ENCODE results near the gene CCDC30. TPM values are rescaled to one million over a fixed set of nuclear protein-coding genes. Genes with fewer than 3 reads are reported as not detected.

The CCDC30 gene
- total and polyA plus RNA-seq, 9 of the 15 experiments (the other 6 are each of a cell fraction or from before 2014, with no cell fraction given) = 0.05 to 0.91 (median 0.24) TPM

GRCh38 chr1:42660907-42661500 lies 197.9 kb downstream of the CCDC30 start (continued):
- no peak for TF ChIP-seq ETV6 (IDR thresholded peaks at IDR 0.05; ENCODE audit: borderline replicate concordance in 1 of 2, low read depth in 2 of 2, low read length in 1 of 2)
- TF ChIP-seq ETV6 (CRISPR knock-in tag; IDR thresholded peaks at IDR 0.05; ENCODE audit: borderline replicate concordance) = no peak
- TF ChIP-seq XRCC3 (IDR thresholded peaks at IDR 0.05) = no peak
- no peak for TF ChIP-seq THRB (CRISPR knock-in tag; conservative IDR thresholded peaks at IDR 0.05)

- H3K4me3 ChIP-seq = no peak overlapping the region
- no peaks in the 10 kb centered on the region for H3K4me1 ChIP-seq (replicated peaks in 1 of 2; ENCODE audit: control insufficient read depth in 2 of 2, insufficient read depth in 2 of 2, low read length in 2 of 2)
- no peaks in the 10 kb centered on the region for H3K9me1 ChIP-seq (ENCODE audit: control insufficient read depth, insufficient read depth, low read length)
- in situ Hi-C loops (cut with MboI) (no loop called here), intact Hi-C loops (cut with micrococcal nuclease) (no loop called here)
- no peak for TF ChIP-seq NRF1 (conservative IDR thresholded peaks at IDR 0.05 in 1 of 2, IDR thresholded peaks at IDR 0.05 in 1 of 2)
- TF ChIP-seq MCM3 (IDR thresholded peaks at IDR 0.05) = no peak
- TF ChIP-seq ZNF140 (CRISPR knock-in tag; IDR thresholded peaks at IDR 0.05) = no peak
- TF ChIP-seq SIX5 (IDR thresholded peaks at IDR 0.05; ENCODE audit: borderline replicate concordance in 1 of 2, insufficient read depth in 1 of 2, low read depth in 1 of 2, low read length in 2 of 2) = no peak
- no peak for TF ChIP-seq ZNF3 (CRISPR knock-in tag; IDR thresholded peaks at IDR 0.05)
- no peak for TF ChIP-seq ZNF436 (CRISPR knock-in tag; IDR thresholded peaks at IDR 0.05)
- no peak for TF ChIP-seq TFAP4 (CRISPR knock-in tag; IDR thresholded peaks at IDR 0.05; ENCODE audit: borderline replicate concordance)
- no peak for TF ChIP-seq SMARCA4 (IDR thresholded peaks at IDR 0.05)
- no peak for TF ChIP-seq PCBP2 (IDR thresholded peaks at IDR 0.05; ENCODE audit: low read depth, low read length, poor library complexity, severe bottlenecking)
- no peak for TF ChIP-seq CTBP1 (IDR thresholded peaks at IDR 0.05; ENCODE audit: borderline replicate concordance)
- POLR2A ChIA-PET = interaction anchor here (1.1 to 3.4 kb wide), 2 partner anchors 10 to 11 kb away, joined by 3 to 62 read pairs; partner anchors contain the start of gene YBX1
- no peak overlapping the region for H3K4me2 ChIP-seq (ENCODE audit: insufficient read depth, low read length)
- H2AFZ ChIP-seq (ENCODE audit: low read depth, low read length) = no peak overlapping the region
- peaks cover 90% of the 10 kb centered on the region for H3K36me3 ChIP-seq (ENCODE audit: control insufficient read depth, insufficient read depth, low read length)
- no TSS peak for BruUV-seq (replicated peaks)
- ATAC-seq (no peak), DNase-seq (ENCODE audit: extremely low read depth in 1 of 4, low spot score in 3 of 4) (no peak), FAIRE-seq (no peak)
- no peak overlapping the region for H3K27ac ChIP-seq (ENCODE audit: extremely low read depth, low read depth, low read length)
- no peaks in the 10 kb centered on the region for H3K27me3 ChIP-seq (ENCODE audit: control insufficient read depth in 2 of 2, insufficient read depth in 2 of 2, low read length in 2 of 2)
- no peaks in the 10 kb centered on the region for H3K79me2 ChIP-seq (ENCODE audit: control insufficient read depth, insufficient read depth, low read length)
- H3K9ac ChIP-seq (ENCODE audit: insufficient read depth in 1 of 2, low read depth in 2 of 2, low read length in 2 of 2) = no peak overlapping the region
- WGBS (ENCODE audit: insufficient coverage, low coverage, missing lambda C conversion rate) = 87% methylated on average over 3 of the region's 3 CpGs
- H4K20me1 ChIP-seq (replicated peaks; ENCODE audit: control insufficient read depth, insufficient read depth, low read length) = no peaks in the 10 kb centered on the region
- CTCF ChIA-PET (ENCODE audit: low intra/inter-chr PET ratio) = no interaction called here
- H3K9me3 ChIP-seq (replicated peaks; ENCODE audit: control insufficient read depth, insufficient read depth, low read depth, low read length) = no peaks in the 10 kb centered on the region
Measured at GRCh38 chr1:42669936-42670335, 206.8 kb downstream of the CCDC30 start.
